GM12801 (cell line): Measurements from ENCODE around the gene KCNIP4.

Source experiments
- TF ChIP-seq, protein P1 (sequence below): IDR thresholded peaks from one replicate; pipeline ENCODE4 v1.5.1; 2011; ENCODE audit warnings: control low read depth; ENCODE audit not compliant: insufficient read length; ENCODE audit errors: extremely low read depth

Gene KCNIP4

DNA sequence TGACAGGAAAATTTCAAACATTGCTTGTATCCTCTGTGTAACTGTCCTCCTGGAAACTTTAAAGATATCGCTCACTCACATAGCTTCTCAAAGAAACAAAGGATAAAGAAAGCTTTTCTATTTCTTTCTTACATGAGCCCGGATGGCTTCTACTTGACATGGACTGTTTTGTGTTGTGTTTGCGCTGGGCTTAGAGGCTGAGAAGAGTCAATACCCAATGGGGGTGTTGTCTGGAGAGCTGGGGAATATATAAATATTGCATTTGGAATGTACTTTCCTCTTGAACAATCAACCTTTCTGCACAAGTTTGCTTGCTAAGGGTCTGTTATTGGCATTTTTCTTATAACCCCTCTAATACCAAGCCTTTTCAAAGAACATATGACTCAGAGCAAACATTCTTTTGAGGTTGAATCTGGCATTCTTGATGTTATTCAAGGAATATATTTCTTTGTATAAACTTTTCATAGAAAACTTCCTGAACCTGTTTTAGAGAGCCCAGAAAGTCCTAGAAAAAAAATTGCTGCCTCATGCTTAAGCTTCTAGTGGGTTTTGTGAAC, 916.4 kb downstream of the KCNIP4 start:
- TF ChIP-seq, protein P1, sequence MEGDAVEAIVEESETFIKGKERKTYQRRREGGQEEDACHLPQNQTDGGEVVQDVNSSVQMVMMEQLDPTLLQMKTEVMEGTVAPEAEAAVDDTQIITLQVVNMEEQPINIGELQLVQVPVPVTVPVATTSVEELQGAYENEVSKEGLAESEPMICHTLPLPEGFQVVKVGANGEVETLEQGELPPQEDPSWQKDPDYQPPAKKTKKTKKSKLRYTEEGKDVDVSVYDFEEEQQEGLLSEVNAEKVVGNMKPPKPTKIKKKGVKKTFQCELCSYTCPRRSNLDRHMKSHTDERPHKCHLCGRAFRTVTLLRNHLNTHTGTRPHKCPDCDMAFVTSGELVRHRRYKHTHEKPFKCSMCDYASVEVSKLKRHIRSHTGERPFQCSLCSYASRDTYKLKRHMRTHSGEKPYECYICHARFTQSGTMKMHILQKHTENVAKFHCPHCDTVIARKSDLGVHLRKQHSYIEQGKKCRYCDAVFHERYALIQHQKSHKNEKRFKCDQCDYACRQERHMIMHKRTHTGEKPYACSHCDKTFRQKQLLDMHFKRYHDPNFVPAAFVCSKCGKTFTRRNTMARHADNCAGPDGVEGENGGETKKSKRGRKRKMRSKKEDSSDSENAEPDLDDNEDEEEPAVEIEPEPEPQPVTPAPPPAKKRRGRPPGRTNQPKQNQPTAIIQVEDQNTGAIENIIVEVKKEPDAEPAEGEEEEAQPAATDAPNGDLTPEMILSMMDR = no peak

DNA sequence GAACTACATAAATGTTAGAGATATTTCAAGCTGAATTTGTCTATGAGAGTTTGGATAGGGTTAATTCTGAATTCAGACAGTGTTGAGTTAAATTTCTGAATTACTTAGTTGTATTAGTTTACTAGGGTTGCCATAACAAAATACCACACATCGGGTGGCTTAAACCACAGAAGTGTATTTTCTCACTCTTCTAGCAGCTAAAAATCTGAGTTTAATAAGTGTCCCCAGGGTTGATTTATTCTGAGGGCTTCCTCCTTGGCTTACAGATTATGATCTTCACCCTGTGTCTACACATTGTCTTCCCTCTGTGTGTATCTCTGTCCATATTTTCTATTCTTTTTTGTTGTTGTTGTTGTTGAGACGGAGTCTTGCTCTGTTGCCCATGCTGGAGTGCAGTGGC, 929.8 kb downstream of the KCNIP4 start:
- TF ChIP-seq, protein P1 = no peak

DNA sequence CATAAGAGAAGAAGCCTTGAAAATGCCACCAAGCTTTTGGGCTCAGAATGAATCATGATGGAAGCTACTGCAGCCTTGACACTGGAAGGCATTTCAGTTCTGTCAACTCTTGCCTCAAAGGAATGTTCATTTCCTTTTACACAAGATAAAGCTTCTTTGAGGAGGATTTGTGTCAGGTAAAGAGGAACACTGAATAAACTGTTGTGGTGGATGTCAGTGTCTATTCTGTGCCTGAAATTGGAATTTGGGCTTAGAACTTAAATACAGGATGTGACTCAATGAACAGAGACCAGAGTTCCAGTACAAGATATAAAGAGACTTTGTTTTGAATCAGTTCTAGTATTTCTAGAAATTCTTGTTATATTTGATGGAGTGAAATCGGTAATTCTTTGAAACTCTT, 935.1 kb downstream of the KCNIP4 start:
- TF ChIP-seq, protein P1 = no peak

DNA sequence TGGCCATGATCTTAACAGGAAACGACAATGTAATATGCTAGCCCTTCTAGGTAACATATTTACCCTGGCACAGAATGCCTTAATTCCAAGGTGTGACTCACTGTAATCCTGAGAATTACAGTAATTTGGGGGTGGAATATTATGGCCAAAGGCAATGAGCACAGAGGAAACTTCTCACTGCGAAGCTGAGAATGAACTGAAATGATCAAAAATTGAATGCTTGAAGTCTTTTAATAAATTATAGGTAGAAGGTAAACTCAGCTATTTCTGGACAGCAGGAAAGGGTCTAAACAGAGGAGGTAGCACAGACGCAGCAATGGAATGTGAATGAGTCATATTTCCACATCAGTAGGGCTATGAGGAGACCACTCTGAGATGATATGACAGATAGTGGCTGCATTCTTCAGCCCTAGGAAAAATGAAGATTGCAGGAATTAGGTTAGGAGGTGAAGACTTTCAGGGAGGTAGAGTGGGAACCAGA, 935.7 kb downstream of the KCNIP4 start:
- TF ChIP-seq, protein P1 = no peak

DNA sequence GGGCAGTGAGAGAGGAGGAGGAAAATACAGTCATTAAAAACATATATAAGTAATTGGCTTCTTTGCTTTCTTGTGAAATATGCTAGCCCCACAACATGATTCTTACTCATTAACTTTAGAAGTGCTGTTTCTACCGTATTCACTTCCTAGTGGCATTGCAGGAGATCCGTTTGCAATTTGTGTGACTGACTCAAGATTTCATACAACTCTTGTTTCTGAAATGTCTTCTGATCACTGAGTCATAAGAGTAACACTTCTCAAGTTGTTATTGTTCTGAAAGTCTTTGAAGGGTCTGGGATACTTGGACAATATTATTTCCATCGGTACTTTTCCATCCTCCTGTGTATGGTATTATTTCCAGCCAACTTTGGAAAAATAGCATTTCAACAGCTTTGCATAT, 937.5 kb downstream of the KCNIP4 start:
- TF ChIP-seq, protein P1 = no peak

DNA sequence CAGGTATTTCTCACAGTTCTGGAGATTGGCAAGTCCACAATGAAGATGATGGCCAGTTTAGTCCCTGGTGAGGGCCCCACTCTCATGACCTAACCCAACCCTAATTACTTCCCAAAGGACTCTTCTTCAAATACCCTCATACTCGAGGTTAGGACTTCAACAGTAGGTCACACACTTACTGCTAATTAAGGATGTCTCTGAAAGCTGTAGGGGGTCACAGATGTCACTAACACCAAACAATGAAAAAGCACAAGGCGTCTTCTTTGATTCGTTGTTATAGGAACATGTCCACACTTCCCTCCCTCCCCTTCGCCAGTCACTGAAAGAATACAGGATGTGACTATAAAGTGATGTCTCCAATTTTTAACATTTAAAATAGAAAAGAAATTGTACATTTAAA, 938.6 kb downstream of the KCNIP4 start:
- TF ChIP-seq, protein P1 = no peak

DNA sequence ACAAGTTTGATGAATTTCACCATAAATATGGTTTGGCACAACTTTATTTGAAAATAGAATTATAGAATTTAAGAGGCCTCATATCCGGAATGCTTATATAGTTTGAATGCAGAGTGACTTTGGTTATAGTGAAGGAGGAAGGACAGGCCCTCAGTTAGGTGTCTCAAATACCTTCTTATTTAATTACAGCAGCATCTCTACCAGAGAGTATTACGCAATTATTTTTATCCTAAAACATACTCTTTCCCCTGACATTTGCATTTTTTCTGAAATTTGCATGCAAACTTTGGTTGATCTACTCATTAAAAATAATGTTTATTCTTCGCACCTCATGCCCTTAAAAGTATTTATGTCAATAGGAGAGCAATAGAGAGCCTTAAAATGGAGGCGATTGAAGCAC, 942.9 kb downstream of the KCNIP4 start:
- TF ChIP-seq, protein P1 = no peak
